ENCODE measurements around the gene ABCA13.

The ABCA13 gene

GRCh38 chr7:48389977-48390376 lies 218.7 kb downstream of the ABCA13 start:
- TF ChIP-seq CTCF (IDR thresholded peaks at IDR 0.05; ENCODE audit: extremely low read depth, insufficient read depth, missing control alignments), result no peak
- no peak for DNase-seq (ENCODE audit: low spot score)
- in situ Hi-C loops (cut with MboI; ENCODE audit: low pct_unique_long_range_greater_than_20kb, low sequenced_read_pairs, unreplicated experiment), result no loop called here

GRCh38 chr7:48390388-48391327 lies 219.4 kb downstream of the ABCA13 start:
- in situ Hi-C loops (cut with MboI; ENCODE audit: low pct_unique_long_range_greater_than_20kb, low sequenced_read_pairs, unreplicated experiment), result no loop called here
- no peak for DNase-seq (ENCODE audit: low spot score)
- TF ChIP-seq CTCF (IDR thresholded peaks at IDR 0.05; ENCODE audit: extremely low read depth, insufficient read depth, missing control alignments), result no peak

GRCh38 chr7:48398191-48398590 lies 226.9 kb downstream of the ABCA13 start:
- DNase-seq (ENCODE audit: low spot score), result no peak
- in situ Hi-C loops (cut with MboI; ENCODE audit: low pct_unique_long_range_greater_than_20kb, low sequenced_read_pairs, unreplicated experiment), result no loop called here
- TF ChIP-seq CTCF (IDR thresholded peaks at IDR 0.05; ENCODE audit: extremely low read depth, insufficient read depth, missing control alignments), result no peak

DNA sequence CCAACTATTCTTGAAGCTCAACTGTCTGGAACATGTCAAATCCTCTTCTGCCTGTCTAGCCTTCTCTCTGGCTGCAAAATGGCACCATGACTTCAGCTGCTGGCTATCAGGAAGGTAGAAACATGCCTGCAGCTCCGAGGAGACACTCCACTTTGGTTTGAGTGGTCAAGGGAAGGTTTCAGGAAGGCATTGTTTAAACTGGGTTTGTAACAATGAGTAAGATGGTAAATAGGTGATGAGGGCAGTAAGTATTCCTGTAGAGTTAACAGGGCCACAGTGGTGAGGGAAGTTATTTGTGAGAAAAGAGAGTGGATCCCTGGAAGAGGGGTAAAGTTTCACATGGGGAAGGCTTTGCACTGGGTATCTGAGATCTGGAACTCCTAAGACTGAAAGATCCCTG lies 231.5 kb downstream of the ABCA13 start:
- in situ Hi-C loops (cut with MboI; ENCODE audit: low pct_unique_long_range_greater_than_20kb, low sequenced_read_pairs, unreplicated experiment), result no loop called here
- TF ChIP-seq CTCF (IDR thresholded peaks at IDR 0.05; ENCODE audit: extremely low read depth, insufficient read depth, missing control alignments), result no peak
- DNase-seq (ENCODE audit: low spot score), result no peak

DNA sequence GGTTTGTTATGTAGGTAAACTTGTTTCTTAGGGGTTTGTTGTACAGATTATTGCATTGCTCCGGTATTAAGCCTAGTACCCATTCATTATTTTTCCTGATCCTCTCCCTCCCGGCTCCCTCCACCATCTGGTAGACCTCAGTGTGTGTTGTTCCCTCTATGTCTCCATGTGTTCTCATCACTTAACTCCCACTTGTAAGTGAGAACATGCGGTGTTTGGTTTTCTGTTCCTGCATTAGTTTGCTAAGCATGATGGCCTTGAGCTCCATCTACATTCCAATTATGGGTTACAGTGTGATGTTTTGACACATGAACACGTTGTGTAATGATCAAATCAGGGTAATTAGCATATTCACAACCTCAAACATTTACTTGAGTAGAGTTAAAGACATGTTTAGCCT lies 237.5 kb downstream of the ABCA13 start:
- in situ Hi-C loops (cut with MboI; ENCODE audit: low pct_unique_long_range_greater_than_20kb, low sequenced_read_pairs, unreplicated experiment), result no loop called here
- DNase-seq (ENCODE audit: low spot score), result no peak
- no peak for TF ChIP-seq CTCF (IDR thresholded peaks at IDR 0.05; ENCODE audit: extremely low read depth, insufficient read depth, missing control alignments)

DNA sequence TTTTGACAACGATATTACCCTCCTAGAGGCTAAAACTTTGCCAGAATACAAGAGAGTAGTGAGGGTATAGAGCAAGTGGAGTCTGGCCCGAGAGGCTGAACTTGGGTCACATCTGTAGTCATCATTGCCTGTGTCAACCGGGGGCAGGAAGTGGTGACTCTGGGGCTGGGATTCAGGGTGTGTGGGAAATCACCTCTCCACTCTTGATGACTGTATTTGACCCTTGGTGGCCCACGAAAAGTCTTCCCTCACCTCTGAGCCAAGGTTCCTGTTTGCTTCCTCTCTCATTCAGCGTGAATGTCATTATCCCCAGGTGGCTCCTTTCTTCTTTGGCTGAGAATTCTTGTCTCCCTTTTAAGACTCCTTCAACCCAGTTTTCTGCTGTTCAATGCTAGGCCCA lies 240.4 kb downstream of the ABCA13 start:
- no peak for DNase-seq (ENCODE audit: low spot score)
- no peak for TF ChIP-seq CTCF (IDR thresholded peaks at IDR 0.05; ENCODE audit: extremely low read depth, insufficient read depth, missing control alignments)
- in situ Hi-C loops (cut with MboI; ENCODE audit: low pct_unique_long_range_greater_than_20kb, low sequenced_read_pairs, unreplicated experiment), result no loop called here

Data from GM13977 (cell line).